Uterus (tissue), 4 donors: ENCODE data around the gene MRPL38. TPM values are rescaled to one million over a fixed set of nuclear protein-coding genes. Genes with fewer than 3 reads are reported as not detected.
"Not testable (repeated sequence)": the region's sequence is repeated elsewhere in the genome, so short reads cannot be mapped to it uniquely, and the experiment has no call there.

Source experiments
- DNase-seq, 2 donors: peaks; one replicate each; pipeline ENCODE4 v3.0.0-alpha.2; 2019 to 2020
- H3K27ac ChIP-seq, 2 donors: fragments of 200-600 bp; sonication (generic); 1 replicate in 1 of 2; 2 replicates in 1 of 2; pipeline ENCODE4 v1.5.1; 2016 to 2018
- H3K27me3 ChIP-seq, 2 donors: fragments of 200-600 bp; sonication (generic); one replicate each; pipeline ENCODE4 v1.5.1; 2018 to 2019; ENCODE audit warnings: control low read depth in 1 of 2
- H3K36me3 ChIP-seq, 2 donors: fragments of 200-600 bp; sonication (generic); one replicate each; pipeline ENCODE4 v1.5.1; 2019; ENCODE audit warnings: control low read depth in 1 of 2
- H3K4me1 ChIP-seq, 2 donors: fragments of 200-600 bp; sonication (generic); one replicate each; pipeline ENCODE4 v1.5.1; 2018 to 2019; ENCODE audit warnings: control low read depth in 1 of 2
- H3K4me3 ChIP-seq, 2 donors: fragments of 200-600 bp; sonication (generic); 1 replicate in 1 of 2; 2 replicates in 1 of 2; pipeline ENCODE4 v1.5.1; 2018 to 2019; ENCODE audit warnings: mild to moderate bottlenecking in 1 of 2
- H3K9me3 ChIP-seq, 2 donors: fragments of 200-600 bp; sonication (generic); one replicate each; pipeline ENCODE4 v1.5.1; 2019; ENCODE audit warnings: control low read depth in 1 of 2
- POLR2A ChIP-seq, 2 donors: fragments of 450-650 bp; IDR thresholded peaks; one replicate each; pipeline ENCODE4 v1.6.1; 2016; ENCODE audit warnings: antibody characterized with exemption in 2 of 2, mild to moderate bottlenecking in 1 of 2, moderate library complexity in 1 of 2
- intact Hi-C: fragments of 100-400 bp; cut with DNase I; formaldehyde crosslinking; loops from one replicate; pipeline ENCODE4 v1.15.1; 2023; ENCODE audit warnings: low total_unique reads
- total RNA-seq, 4 donors: library from RNA; depleted of rRNA in 3 of 4; stranded (reverse); fragments of >200 nt in 3 of 4; gene quantifications; one replicate each; pipeline versions ENCODE4 v1.1.0 to v1.2.4, GENCODE V29; 2014 to 2023
- TF ChIP-seq, protein P1 (sequence below), 4 experiments: fragments of 200-600 bp in 2 of 4; fragments of 450-650 bp in 2 of 4; sonication (generic) in 2 of 4; IDR thresholded peaks; one replicate each; pipeline ENCODE4 v1.5.1; 2016 to 2019; ENCODE audit warnings: antibody characterized with exemption in 4 of 4, mild to moderate bottlenecking in 2 of 4, moderate library complexity in 1 of 4
- donor health status: DM: yes; HTN: yes; CAD: no.

Gene MRPL38
- total RNA-seq, 4 donors from 2014 or later: 32.3 to 99.8 (median 47.8) TPM

DNA sequence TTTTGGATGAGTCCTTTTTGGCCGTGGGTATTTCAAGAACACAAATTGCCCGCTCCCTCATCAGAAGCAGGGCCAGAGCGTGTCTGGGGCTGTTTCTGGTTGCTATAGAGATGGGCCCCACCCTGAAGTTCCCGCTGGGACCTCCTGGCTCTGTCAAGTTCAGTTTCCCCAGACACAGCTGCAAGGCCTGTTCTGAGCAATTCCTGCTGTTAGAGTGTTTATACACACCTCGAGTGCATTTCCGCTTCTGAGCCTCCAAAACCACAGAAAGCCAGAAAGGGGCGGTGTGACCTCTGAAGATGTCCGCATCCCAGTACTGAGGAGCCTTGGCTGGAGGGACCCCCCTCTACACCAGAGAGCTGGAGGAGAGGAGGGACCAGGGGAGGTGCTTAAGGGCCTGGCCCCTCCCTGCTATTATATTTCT lies 40.2 kb downstream of the MRPL38 start:
- peak; percentile 79 to 84 for DNase-seq
- H3K4me3 ChIP-seq: no peak overlapping the region
- peak overlapping the region; percentile 76 to 81 for H3K27ac ChIP-seq
- H3K27me3 ChIP-seq: no peaks in the 10 kb centered on the region
- no peaks in the 10 kb centered on the region for H3K36me3 ChIP-seq
- intact Hi-C loops: no loop called here
- TF ChIP-seq, protein P1, sequence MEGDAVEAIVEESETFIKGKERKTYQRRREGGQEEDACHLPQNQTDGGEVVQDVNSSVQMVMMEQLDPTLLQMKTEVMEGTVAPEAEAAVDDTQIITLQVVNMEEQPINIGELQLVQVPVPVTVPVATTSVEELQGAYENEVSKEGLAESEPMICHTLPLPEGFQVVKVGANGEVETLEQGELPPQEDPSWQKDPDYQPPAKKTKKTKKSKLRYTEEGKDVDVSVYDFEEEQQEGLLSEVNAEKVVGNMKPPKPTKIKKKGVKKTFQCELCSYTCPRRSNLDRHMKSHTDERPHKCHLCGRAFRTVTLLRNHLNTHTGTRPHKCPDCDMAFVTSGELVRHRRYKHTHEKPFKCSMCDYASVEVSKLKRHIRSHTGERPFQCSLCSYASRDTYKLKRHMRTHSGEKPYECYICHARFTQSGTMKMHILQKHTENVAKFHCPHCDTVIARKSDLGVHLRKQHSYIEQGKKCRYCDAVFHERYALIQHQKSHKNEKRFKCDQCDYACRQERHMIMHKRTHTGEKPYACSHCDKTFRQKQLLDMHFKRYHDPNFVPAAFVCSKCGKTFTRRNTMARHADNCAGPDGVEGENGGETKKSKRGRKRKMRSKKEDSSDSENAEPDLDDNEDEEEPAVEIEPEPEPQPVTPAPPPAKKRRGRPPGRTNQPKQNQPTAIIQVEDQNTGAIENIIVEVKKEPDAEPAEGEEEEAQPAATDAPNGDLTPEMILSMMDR (IDR thresholded peaks at IDR 0.05): no peak
- no peak for TF ChIP-seq POLR2A (IDR thresholded peaks at IDR 0.05)
- H3K4me1 ChIP-seq: no peaks in the 10 kb centered on the region
- no peaks in the 10 kb centered on the region for H3K9me3 ChIP-seq

DNA sequence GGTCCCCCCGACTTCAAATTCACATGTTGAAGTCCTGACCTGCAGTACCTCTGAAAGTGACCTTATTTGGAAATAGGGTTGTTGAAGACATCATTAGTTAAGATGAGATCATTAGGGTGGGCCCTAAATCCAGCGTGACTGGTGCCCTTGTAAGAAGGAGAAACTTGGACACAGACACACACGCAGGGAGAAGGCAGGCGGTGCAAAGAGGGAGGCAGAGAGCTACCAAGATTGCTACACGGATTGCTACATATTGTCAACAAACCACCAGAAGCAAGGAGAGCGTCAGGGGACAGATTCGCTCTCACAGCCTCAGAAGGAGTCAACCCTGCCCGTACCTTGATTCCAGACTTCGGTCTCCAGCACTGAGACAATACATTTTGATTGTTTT lies 42.8 kb downstream of the MRPL38 start:
- Histone ChIP-seq H3K27ac (peak overlapping the region; percentile 61 to 75), H3K4me1 (no peaks in the 10 kb centered on the region), H3K27me3 (no peaks in the 10 kb centered on the region), H3K36me3 (no peaks in the 10 kb centered on the region), H3K4me3 (no peak overlapping the region), H3K9me3 (no peaks in the 10 kb centered on the region)
- TF ChIP-seq POLR2A (IDR thresholded peaks at IDR 0.05): peak; percentile 13 to 16
- TF ChIP-seq, protein P1 (IDR thresholded peaks at IDR 0.05): no peak
- peak in 1 of 2 donors; percentile 67 for DNase-seq
- intact Hi-C loops: no loop called here

DNA sequence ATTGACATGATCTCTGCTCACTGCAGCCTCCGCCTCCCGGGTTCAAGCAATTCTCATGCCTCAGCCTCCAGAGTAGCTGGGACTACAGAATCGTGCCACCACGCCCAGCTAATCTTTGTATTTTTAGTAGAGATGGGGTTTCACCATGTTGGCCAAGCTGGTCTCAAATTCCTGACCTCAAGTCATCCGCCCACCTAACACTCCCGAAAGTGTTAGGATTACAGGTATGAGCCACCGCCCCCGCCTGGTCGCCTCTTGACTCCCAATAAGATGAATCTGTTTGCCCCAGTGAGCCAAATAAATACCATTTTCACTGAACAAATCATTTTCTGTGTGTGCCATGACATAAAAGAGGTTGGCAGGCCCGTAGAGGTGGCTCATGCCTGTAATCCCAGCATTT lies 45.3 kb downstream of the MRPL38 start:
- H3K4me3 ChIP-seq, H3K4me1 ChIP-seq, H3K9me3 ChIP-seq, H3K36me3 ChIP-seq, DNase-seq, H3K27me3 ChIP-seq, intact Hi-C loops: not testable (repeated sequence)
- H3K27ac ChIP-seq: peak overlapping the region in 1 of 2 donors; percentile 16

DNA sequence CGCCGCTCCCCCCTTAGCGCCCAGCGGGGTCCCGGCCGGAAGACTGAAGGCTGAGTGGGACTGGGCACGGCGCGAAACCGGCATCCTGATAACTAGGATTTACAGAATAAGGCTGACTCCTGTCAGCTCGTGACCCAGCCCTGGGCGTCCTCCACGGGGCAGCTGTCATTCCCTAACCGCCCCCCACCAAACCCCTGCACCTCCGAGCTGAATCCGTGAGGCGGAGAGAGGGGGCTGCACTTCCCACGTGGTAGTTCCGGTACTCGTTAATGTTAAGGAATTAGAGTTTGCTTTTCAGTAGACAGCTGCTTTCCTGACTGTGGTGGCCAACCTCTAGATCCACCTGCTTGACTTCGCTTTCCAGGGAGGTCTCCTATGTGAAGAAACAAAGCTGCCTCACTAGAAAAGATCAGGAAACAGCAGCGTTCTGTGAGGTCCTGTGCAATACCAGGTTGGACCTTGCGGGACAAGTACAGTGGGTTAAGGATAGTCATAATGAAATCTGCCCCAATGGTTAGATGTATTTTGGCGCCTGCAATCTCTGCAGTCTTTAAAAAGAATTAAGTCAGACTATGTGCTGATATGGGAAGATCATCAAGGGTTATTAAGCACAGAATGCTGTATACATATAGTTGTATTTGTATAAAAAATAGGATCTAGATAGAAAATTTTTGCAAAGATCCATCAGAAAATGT lies 48.5 kb downstream of the MRPL38 start:
- Histone ChIP-seq H3K27me3 (no peaks in the 10 kb centered on the region), H3K36me3 (no peaks in the 10 kb centered on the region), H3K4me1 (no peaks in the 10 kb centered on the region), H3K4me3 (peak overlapping the region; percentile 71 to 80), H3K27ac (peak overlapping the region; percentile 99 to 100), H3K9me3 (no peaks in the 10 kb centered on the region)
- DNase-seq: no peak
- TF ChIP-seq, protein P1 (IDR thresholded peaks at IDR 0.05): peak in 2 of 4 experiments; percentile 3 to 4
- no peak for TF ChIP-seq POLR2A (IDR thresholded peaks at IDR 0.05)
- intact Hi-C loops: no loop called here

DNA sequence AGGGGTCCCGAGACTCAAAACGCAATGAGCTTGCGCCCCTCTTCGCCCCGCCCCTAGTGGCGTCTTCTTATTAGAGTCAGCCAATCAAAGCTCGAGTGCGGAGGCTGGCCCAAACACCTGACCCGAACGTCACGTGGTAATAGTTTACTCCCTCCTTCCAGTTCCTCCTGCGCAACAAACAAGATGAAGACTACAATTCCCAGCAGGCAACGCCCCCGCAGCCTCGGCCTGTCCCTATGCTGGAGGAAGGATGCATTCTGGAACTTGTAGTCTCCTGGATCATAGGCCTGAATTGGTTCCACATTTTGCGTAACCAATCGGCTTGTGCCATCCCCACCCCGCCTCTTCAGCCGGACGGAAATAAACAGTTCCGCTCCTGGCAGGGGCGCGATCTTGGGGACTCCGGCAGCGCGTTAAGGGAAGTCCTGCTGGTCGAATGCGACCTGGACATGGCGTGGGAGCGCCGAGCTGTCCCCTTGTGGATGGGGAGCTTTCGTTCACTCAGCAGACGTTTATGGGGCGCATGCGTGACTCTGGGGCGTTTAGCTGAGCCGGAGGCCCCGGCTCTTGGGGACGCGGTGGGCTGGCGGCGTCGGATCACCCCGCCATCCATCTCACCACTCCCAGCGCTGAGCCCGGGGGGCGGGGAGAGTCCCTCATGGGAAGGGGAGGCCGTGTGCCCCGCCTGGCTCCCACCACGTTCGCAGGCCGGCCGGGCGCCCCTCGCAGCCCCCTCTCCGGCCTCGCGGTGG lies 49.2 kb downstream of the MRPL38 start, which contains the start of gene WBP2:
Gene WBP2 (minus strand): TSS at position 26 of the 752 bp plus-strand sequence. CDS start 38 bp downstream, outside the sequence.
- Histone ChIP-seq H3K27ac (peak within 1 kb of the TSS; percentile 99 to 100), H3K27me3 (no peaks in the 10 kb centered on the region), H3K9me3 (no peaks in the 10 kb centered on the region), H3K4me1 (no peaks in the 10 kb centered on the region), H3K4me3 (peak within 1 kb of the TSS; percentile 71 to 90), H3K36me3 (no peaks in the 10 kb centered on the region)
- intact Hi-C loops: no loop called here
- DNase-seq: peak; percentile 97 to 100
- peak; percentile 97 to 99 for TF ChIP-seq POLR2A (IDR thresholded peaks at IDR 0.05)
- TF ChIP-seq, protein P1 (IDR thresholded peaks at IDR 0.05): peak; percentile 57 to 75 (median 68)
